ENCODE results near the gene KRTAP12-1. TPM values are rescaled to one million over a fixed set of nuclear protein-coding genes. Genes with fewer than 3 reads are reported as not detected.
A peak's percentile ranks its signal among the peaks of the same experiment; 100 is the strongest.

KRTAP12-1 gene
- total and polyA plus RNA-seq, 9 of the 15 experiments (the other 6 are each of a cell fraction or from before 2014, with no cell fraction given): not detected

GRCh38 chr21:44695184-44695583, 13.2 kb upstream of the KRTAP12-1 start:
- Histone ChIP-seq H3K36me3 (ENCODE audit: control insufficient read depth, insufficient read depth, low read length) (no peaks in the 10 kb centered on the region), H3K27me3 (ENCODE audit: control insufficient read depth in 2 of 2, insufficient read depth in 2 of 2, low read length in 2 of 2) (peaks cover 20 to 48% of the 10 kb centered on the region in 2 experiments; a peak in 4 of 5 replicates), H3K9ac (ENCODE audit: insufficient read depth in 1 of 2, low read depth in 2 of 2, low read length in 2 of 2) (no peak overlapping the region), H3K79me2 (ENCODE audit: control insufficient read depth, insufficient read depth, low read length) (no peaks in the 10 kb centered on the region), H3K27ac (ENCODE audit: extremely low read depth, low read depth, low read length) (no peak overlapping the region), H4K20me1 (replicated peaks; ENCODE audit: control insufficient read depth, insufficient read depth, low read length) (no peaks in the 10 kb centered on the region), H3K9me1 (ENCODE audit: control insufficient read depth, insufficient read depth, low read length) (no peaks in the 10 kb centered on the region), H3K4me3 (no peak overlapping the region), H3K9me3 (replicated peaks; ENCODE audit: control insufficient read depth, insufficient read depth, low read depth, low read length) (no peaks in the 10 kb centered on the region; the same call in 1 of the 2 replicates), H3K4me2 (ENCODE audit: insufficient read depth, low read length) (no peak overlapping the region), H3K4me1 (replicated peaks in 1 of 2; ENCODE audit: control insufficient read depth in 2 of 2, insufficient read depth in 2 of 2, low read length in 2 of 2) (0 out of 5 replicates have a peak, but pooled peaks cover 0 to 4% of the 10 kb centered on the region in 2 experiments), H2AFZ (ENCODE audit: low read depth, low read length) (no peak overlapping the region)
- ChIA-PET CTCF (ENCODE audit: low intra/inter-chr PET ratio) (no interaction called here), POLR2A (interaction anchor here (0.6 to 1.1 kb wide), 2 partner anchors 75 to 94 kb away, joined by 3 to 4 read pairs; no protein-coding TSS in a partner anchor)
- BruUV-seq (replicated peaks): no TSS peak
- WGBS (ENCODE audit: insufficient coverage, low coverage, missing lambda C conversion rate): 0% methylated on average over 8 of the region's 8 CpGs
- ATAC-seq (no peak), FAIRE-seq (no peak), DNase-seq (ENCODE audit: extremely low read depth in 1 of 4, low spot score in 3 of 4) (peak in 1 of 4 experiments; percentile 6)
- intact Hi-C loops (cut with micrococcal nuclease) (no loop called here), in situ Hi-C loops (cut with MboI) (no loop called here)
- TF ChIP-seq PTTG1 (tag; IDR thresholded peaks at IDR 0.05; ENCODE audit: low read depth): no peak
- TF ChIP-seq ZNF3 (CRISPR knock-in tag; IDR thresholded peaks at IDR 0.05): no peak
- no peak for TF ChIP-seq MYBL2 (IDR thresholded peaks at IDR 0.05; ENCODE audit: low read depth)
- TF ChIP-seq MYBL2 (CRISPR knock-in tag; IDR thresholded peaks at IDR 0.05; ENCODE audit: borderline replicate concordance): no peak
- TF ChIP-seq PHF20 (IDR thresholded peaks at IDR 0.05; ENCODE audit: partially characterized antibody): no peak
- TF ChIP-seq BMI1 (IDR thresholded peaks at IDR 0.05; ENCODE audit: low read length): no peak
- no peak for TF ChIP-seq FOXK2 (conservative IDR thresholded peaks at IDR 0.05 in 1 of 2, IDR thresholded peaks at IDR 0.05 in 1 of 2; ENCODE audit: low read depth in 2 of 2)
- no peak for TF ChIP-seq ZNF696 (CRISPR knock-in tag; conservative IDR thresholded peaks at IDR 0.05)
- TF ChIP-seq TAF9B (IDR thresholded peaks at IDR 0.05; ENCODE audit: partially characterized antibody): no peak
- no peak for TF ChIP-seq HINFP (tag; conservative IDR thresholded peaks at IDR 0.05; ENCODE audit: low read depth)
- TF ChIP-seq SRF (CRISPR knock-in tag; IDR thresholded peaks at IDR 0.05): no peak
- no peak for TF ChIP-seq HNRNPLL (IDR thresholded peaks at IDR 0.05; ENCODE audit: low read depth, low read length, poor library complexity, severe bottlenecking)
- no peak for TF ChIP-seq STAT6 (CRISPR knock-in tag; IDR thresholded peaks at IDR 0.05)
- TF ChIP-seq TAF1 (IDR thresholded peaks at IDR 0.05; ENCODE audit: control insufficient read depth, extremely low read depth, insufficient read depth, low read length, severe bottlenecking): no peak
- TF ChIP-seq LEF1 (IDR thresholded peaks at IDR 0.05): no peak
- TF ChIP-seq BRD4 (IDR thresholded peaks at IDR 0.05): no peak
- TF ChIP-seq DEAF1 (CRISPR knock-in tag; IDR thresholded peaks at IDR 0.05): no peak
